HepG2 (cell line): ENCODE results near the gene TMUB1. TPM values are rescaled to one million over a fixed set of nuclear protein-coding genes. Genes with fewer than 3 reads are reported as not detected.

Source experiments
- GATA4 ChIP-seq: sonication (generic); IDR thresholded peaks from 2 replicates; pipeline ENCODE4 v1.6.1; 2016; ENCODE audit warnings: antibody characterized with exemption, low read depth, borderline replicate concordance
- MIXL1 ChIP-seq: IDR thresholded peaks from 2 replicates; pipeline ENCODE4 v1.6.1; 2016
- MXD4 ChIP-seq: IDR thresholded peaks from 2 replicates; pipeline ENCODE4 v1.6.1; 2016; ENCODE audit warnings: mild to moderate bottlenecking, missing biosample characterization, missing genetic modification reagents
- PITX1 ChIP-seq: sonication (generic); formaldehyde crosslinking; IDR thresholded peaks from 2 replicates; pipeline ENCODE4 v1.5.1; 2020; ENCODE audit warnings: mild to moderate bottlenecking, missing genetic modification reagents
- POLR2A ChIP-seq, 2 experiments: IDR thresholded peaks; 2 replicates each; pipeline ENCODE4 v1.6.1; 2011; ENCODE audit warnings: low read depth in 2 of 2, low read length in 2 of 2, mild to moderate bottlenecking in 1 of 2, moderate library complexity in 1 of 2; ENCODE audit not compliant: insufficient read depth in 1 of 2
- SMAD1 ChIP-seq: sonication (generic); formaldehyde crosslinking; IDR thresholded peaks from 2 replicates; pipeline ENCODE4 v1.4.0; 2020; ENCODE audit warnings: missing genetic modification reagents, low read depth, mild to moderate bottlenecking, borderline replicate concordance
- SMYD3 ChIP-seq: sonication (generic); formaldehyde crosslinking; IDR thresholded peaks from 2 replicates; pipeline ENCODE4 v1.8.1; 2023; ENCODE audit warnings: mild to moderate bottlenecking, missing genetic modification reagents
- SNAPC2 ChIP-seq: sonication (generic); formaldehyde crosslinking; IDR thresholded peaks from 2 replicates; pipeline ENCODE4 v1.8.1; 2022; ENCODE audit warnings: mild to moderate bottlenecking, missing genetic modification reagents
- TBL1XR1 ChIP-seq: fragments of 150-350 bp; IDR thresholded peaks from 2 replicates; pipeline ENCODE4 v1.6.1; 2014; ENCODE audit warnings: borderline replicate concordance, low read length; ENCODE audit not compliant: partially characterized antibody
- ZMYM2 ChIP-seq: sonication (generic); formaldehyde crosslinking; IDR thresholded peaks from 2 replicates; pipeline ENCODE4 v1.8.0; 2022; ENCODE audit warnings: mild to moderate bottlenecking, missing genetic modification reagents
- ZNF256 ChIP-seq: sonication (generic); formaldehyde crosslinking; conservative IDR thresholded peaks from 2 replicates; pipeline ENCODE4 v1.4.0; 2020; ENCODE audit warnings: missing genetic modification reagents
- ZNF709 ChIP-seq: sonication (generic); formaldehyde crosslinking; IDR thresholded peaks from 2 replicates; pipeline ENCODE4 v1.5.0; 2020; ENCODE audit warnings: mild to moderate bottlenecking, missing genetic modification reagents
- ZNF720 ChIP-seq: sonication (generic); formaldehyde crosslinking; IDR thresholded peaks from 2 replicates; pipeline ENCODE4 v1.4.0; 2020; ENCODE audit warnings: missing genetic modification reagents
- polyA plus RNA-seq, 8 experiments: library from polyadenylated mRNA; depleted of rRNA in 3 of 8; stranded (reverse) in 7 of 8; unstranded in 1 of 8; fragments of >200 nt; fragmentation: Illumina TruSeq in 4 of 8; extraction: Trizol in 4 of 8; gene quantifications; 2 replicates each; pipeline versions ENCODE4 v1.2.1 to v1.2.3, GENCODE V29; 2011 to 2016; ENCODE audit warnings: low read depth in 4 of 8, missing spikeins in 1 of 8, mixed read lengths in 1 of 8; ENCODE audit not compliant: insufficient read depth in 1 of 8
- total RNA-seq, 5 experiments: library from RNA; depleted of rRNA; stranded (reverse); fragments of >200 nt; fragmentation: Illumina TruSeq; extraction: Trizol; gene quantifications; 2 replicates each; pipeline ENCODE4 v1.2.3, GENCODE V29; 2016; ENCODE audit warnings: low read depth in 1 of 5
- TF ChIP-seq, protein P1 (sequence below): sonication (generic); formaldehyde crosslinking; IDR thresholded peaks from 2 replicates; pipeline ENCODE4 v1.4.0; 2020; ENCODE audit warnings: missing genetic modification reagents
- TF ChIP-seq, protein P2 (sequence below): sonication (generic); formaldehyde crosslinking; IDR thresholded peaks from 2 replicates; pipeline ENCODE4 v1.4.0; 2020; ENCODE audit warnings: missing genetic modification reagents, borderline replicate concordance
- TF ChIP-seq, protein P3 (sequence below): sonication (generic); formaldehyde crosslinking; IDR thresholded peaks from 2 replicates; pipeline ENCODE4 v1.8.0; 2022; ENCODE audit warnings: missing genetic modification reagents, mild to moderate bottlenecking, moderate library complexity, borderline replicate concordance
- TF ChIP-seq, protein P4 (sequence below): sonication (generic); formaldehyde crosslinking; IDR thresholded peaks from 2 replicates; pipeline ENCODE4 v1.5.0; 2020; ENCODE audit warnings: missing genetic modification reagents
- TF ChIP-seq, protein P5 (sequence below): sonication (generic); formaldehyde crosslinking; IDR thresholded peaks from 2 replicates; pipeline ENCODE4 v1.4.0; 2020; ENCODE audit warnings: mild to moderate bottlenecking, missing genetic modification reagents

TMUB1 gene
- total and polyA plus RNA-seq, 2 of the 13 experiments (the other 11 are each of a cell fraction or from before 2014, with no cell fraction given) = 44.8 to 51.6 TPM

DNA sequence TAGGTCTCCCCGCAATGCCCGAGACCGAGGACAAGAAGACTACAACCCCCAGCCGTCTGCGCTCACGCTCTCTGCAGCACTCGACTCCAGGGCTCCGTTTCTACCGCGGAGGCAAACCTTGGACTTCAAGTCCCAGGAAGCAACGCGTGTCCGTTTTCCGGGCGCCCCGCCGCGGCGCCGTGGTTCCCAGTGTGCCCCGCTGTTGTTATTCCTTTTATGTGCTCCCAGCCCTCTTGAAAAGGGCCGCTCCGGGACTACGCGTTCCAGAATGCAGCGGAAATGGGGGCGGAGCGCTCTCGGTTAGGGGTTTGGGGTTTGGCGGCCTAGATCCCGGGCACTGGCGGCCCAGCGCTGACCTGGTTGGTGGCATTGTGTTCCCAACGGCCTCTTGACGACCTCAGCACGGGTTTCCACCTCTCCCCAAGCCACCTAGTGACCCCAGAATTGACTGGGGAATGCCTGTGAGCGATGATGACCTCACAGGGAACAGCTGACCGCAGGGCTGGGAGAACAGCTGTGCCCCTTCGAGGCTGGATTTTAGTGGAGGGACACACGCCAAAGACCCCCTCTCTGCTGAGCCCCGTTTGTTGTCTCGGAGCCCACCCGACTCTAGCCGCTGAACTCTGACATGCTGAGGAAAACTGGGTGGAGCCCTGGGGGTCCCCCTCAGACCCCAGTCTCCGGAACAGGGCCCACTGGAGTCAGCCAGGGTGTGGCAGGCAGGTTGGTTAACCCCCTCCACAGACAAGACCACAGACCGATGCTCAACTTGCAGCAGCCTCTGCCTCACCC is 25.1 kb downstream of the TMUB1 start (continued):
- TF ChIP-seq, protein P1, sequence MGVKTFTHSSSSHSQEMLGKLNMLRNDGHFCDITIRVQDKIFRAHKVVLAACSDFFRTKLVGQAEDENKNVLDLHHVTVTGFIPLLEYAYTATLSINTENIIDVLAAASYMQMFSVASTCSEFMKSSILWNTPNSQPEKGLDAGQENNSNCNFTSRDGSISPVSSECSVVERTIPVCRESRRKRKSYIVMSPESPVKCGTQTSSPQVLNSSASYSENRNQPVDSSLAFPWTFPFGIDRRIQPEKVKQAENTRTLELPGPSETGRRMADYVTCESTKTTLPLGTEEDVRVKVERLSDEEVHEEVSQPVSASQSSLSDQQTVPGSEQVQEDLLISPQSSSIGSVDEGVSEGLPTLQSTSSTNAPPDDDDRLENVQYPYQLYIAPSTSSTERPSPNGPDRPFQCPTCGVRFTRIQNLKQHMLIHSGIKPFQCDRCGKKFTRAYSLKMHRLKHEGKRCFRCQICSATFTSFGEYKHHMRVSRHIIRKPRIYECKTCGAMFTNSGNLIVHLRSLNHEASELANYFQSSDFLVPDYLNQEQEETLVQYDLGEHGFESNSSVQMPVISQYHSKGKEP (CRISPR knock-in tag) = no peak
- TF ChIP-seq, protein P2, sequence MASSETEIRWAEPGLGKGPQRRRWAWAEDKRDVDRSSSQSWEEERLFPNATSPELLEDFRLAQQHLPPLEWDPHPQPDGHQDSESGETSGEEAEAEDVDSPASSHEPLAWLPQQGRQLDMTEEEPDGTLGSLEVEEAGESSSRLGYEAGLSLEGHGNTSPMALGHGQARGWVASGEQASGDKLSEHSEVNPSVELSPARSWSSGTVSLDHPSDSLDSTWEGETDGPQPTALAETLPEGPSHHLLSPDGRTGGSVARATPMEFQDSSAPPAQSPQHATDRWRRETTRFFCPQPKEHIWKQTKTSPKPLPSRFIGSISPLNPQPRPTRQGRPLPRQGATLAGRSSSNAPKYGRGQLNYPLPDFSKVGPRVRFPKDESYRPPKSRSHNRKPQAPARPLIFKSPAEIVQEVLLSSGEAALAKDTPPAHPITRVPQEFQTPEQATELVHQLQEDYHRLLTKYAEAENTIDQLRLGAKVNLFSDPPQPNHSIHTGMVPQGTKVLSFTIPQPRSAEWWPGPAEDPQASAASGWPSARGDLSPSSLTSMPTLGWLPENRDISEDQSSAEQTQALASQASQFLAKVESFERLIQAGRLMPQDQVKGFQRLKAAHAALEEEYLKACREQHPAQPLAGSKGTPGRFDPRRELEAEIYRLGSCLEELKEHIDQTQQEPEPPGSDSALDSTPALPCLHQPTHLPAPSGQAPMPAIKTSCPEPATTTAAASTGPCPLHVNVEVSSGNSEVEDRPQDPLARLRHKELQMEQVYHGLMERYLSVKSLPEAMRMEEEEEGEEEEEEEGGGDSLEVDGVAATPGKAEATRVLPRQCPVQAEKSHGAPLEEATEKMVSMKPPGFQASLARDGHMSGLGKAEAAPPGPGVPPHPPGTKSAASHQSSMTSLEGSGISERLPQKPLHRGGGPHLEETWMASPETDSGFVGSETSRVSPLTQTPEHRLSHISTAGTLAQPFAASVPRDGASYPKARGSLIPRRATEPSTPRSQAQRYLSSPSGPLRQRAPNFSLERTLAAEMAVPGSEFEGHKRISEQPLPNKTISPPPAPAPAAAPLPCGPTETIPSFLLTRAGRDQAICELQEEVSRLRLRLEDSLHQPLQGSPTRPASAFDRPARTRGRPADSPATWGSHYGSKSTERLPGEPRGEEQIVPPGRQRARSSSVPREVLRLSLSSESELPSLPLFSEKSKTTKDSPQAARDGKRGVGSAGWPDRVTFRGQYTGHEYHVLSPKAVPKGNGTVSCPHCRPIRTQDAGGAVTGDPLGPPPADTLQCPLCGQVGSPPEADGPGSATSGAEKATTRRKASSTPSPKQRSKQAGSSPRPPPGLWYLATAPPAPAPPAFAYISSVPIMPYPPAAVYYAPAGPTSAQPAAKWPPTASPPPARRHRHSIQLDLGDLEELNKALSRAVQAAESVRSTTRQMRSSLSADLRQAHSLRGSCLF (CRISPR knock-in tag) = no peak
- peak; percentile 48; the same call in 1 of the 2 replicates for TF ChIP-seq MXD4 (CRISPR knock-in tag)
- TF ChIP-seq, protein P3, sequence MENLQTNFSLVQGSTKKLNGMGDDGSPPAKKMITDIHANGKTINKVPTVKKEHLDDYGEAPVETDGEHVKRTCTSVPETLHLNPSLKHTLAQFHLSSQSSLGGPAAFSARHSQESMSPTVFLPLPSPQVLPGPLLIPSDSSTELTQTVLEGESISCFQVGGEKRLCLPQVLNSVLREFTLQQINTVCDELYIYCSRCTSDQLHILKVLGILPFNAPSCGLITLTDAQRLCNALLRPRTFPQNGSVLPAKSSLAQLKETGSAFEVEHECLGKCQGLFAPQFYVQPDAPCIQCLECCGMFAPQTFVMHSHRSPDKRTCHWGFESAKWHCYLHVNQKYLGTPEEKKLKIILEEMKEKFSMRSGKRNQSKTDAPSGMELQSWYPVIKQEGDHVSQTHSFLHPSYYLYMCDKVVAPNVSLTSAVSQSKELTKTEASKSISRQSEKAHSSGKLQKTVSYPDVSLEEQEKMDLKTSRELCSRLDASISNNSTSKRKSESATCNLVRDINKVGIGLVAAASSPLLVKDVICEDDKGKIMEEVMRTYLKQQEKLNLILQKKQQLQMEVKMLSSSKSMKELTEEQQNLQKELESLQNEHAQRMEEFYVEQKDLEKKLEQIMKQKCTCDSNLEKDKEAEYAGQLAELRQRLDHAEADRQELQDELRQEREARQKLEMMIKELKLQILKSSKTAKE (CRISPR knock-in tag) = no peak
- no peak for TF ChIP-seq SNAPC2 (CRISPR knock-in tag)
- 0 out of 2 replicates have a peak, but pooled peaks have one; percentile 21 for TF ChIP-seq GATA4
- TF ChIP-seq, protein P4, sequence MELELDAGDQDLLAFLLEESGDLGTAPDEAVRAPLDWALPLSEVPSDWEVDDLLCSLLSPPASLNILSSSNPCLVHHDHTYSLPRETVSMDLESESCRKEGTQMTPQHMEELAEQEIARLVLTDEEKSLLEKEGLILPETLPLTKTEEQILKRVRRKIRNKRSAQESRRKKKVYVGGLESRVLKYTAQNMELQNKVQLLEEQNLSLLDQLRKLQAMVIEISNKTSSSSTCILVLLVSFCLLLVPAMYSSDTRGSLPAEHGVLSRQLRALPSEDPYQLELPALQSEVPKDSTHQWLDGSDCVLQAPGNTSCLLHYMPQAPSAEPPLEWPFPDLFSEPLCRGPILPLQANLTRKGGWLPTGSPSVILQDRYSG (CRISPR knock-in tag) = no peak; the same call in 1 of the 2 replicates
- TF ChIP-seq ZNF256 = 0 out of 2 replicates have a peak, but pooled peaks have one; percentile 38
- TF ChIP-seq SMAD1 (CRISPR knock-in tag) = no peak
- no peak; the same call in 1 of the 2 replicates for TF ChIP-seq SMYD3 (CRISPR knock-in tag)
- TF ChIP-seq ZNF720 (CRISPR knock-in tag) = no peak
- TF ChIP-seq PITX1 (CRISPR knock-in tag) = no peak
- peak; percentile 51 for TF ChIP-seq TBL1XR1
- no peak for TF ChIP-seq ZMYM2 (CRISPR knock-in tag)
- TF ChIP-seq ZNF709 (CRISPR knock-in tag) = 0 out of 2 replicates have a peak, but pooled peaks have one; percentile 23
- peak in 1 of 2 experiments; percentile 76; a peak in 2 of 4 replicates for TF ChIP-seq POLR2A (IDR thresholded peaks at IDR 0.05; ENCODE audit: insufficient read depth in 1 of 2, low read depth in 2 of 2, low read length in 2 of 2)
- TF ChIP-seq, protein P5, sequence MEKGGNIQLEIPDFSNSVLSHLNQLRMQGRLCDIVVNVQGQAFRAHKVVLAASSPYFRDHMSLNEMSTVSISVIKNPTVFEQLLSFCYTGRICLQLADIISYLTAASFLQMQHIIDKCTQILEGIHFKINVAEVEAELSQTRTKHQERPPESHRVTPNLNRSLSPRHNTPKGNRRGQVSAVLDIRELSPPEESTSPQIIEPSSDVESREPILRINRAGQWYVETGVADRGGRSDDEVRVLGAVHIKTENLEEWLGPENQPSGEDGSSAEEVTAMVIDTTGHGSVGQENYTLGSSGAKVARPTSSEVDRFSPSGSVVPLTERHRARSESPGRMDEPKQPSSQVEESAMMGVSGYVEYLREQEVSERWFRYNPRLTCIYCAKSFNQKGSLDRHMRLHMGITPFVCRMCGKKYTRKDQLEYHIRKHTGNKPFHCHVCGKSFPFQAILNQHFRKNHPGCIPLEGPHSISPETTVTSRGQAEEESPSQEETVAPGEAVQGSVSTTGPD (CRISPR knock-in tag) = no peak
- peak; percentile 20; the same call in 1 of the 2 replicates for TF ChIP-seq MIXL1 (CRISPR knock-in tag)
